T-helper 1 cell treated with Interleukin-12 subunit alpha and Interleukin-12 subunit beta and Interleukin-4 antibody, amounts not matched to agents 30 μg/mL and 1 μg/mL, for 36 hours (primary cell): ENCODE measurements around the gene TBC1D9B.

Source experiments
- H3K27ac Mint-ChIP-seq: one replicate; pipeline ENCODE4 v1.8.0; 2021; ENCODE audit warnings: mild to moderate bottlenecking, mixed read lengths
- H3K27me3 Mint-ChIP-seq: one replicate; pipeline ENCODE4 v1.8.0; 2021; ENCODE audit warnings: low read depth, mixed read lengths
- H3K36me3 Mint-ChIP-seq: one replicate; pipeline ENCODE4 v1.8.0; 2021; ENCODE audit warnings: low read depth, mixed read lengths
- H3K4me1 Mint-ChIP-seq: one replicate; pipeline ENCODE4 v1.8.0; 2021; ENCODE audit warnings: low read depth, mixed read lengths
- H3K4me3 Mint-ChIP-seq: one replicate; pipeline ENCODE4 v1.8.0; 2021; ENCODE audit warnings: mild to moderate bottlenecking, moderate library complexity, mixed read lengths
- H3K9me3 Mint-ChIP-seq: one replicate; pipeline ENCODE4 v1.8.0; 2021; ENCODE audit warnings: mixed read lengths

Gene TBC1D9B

DNA sequence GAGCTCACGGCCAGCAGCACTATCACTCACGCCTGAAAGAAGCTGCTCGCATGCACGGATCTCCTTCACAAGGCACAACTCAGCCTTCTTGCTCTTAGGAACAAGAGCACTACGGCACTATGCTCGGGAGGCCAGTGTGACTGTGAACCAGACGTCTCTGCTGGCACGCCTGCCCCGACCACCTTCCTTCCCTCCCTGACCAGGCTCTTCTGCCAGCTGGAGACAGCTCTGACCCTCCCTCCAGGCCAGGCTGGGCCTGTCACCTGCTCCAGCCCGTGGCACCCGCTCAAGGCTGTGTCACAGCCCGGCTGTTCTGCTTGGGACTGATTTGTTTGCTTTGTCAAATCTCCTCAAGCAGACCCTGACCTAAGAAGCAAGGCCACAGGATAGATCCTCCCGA lies 7.0 kb downstream of the TBC1D9B start:
- Mint-ChIP-seq H3K27me3 (no peaks in the 10 kb centered on the region), H3K4me1 (peaks cover 2% of the 10 kb centered on the region), H3K4me3 (no peak overlapping the region), H3K36me3 (peaks cover 23% of the 10 kb centered on the region), H3K9me3 (no peaks in the 10 kb centered on the region), H3K27ac (no peak overlapping the region)

DNA sequence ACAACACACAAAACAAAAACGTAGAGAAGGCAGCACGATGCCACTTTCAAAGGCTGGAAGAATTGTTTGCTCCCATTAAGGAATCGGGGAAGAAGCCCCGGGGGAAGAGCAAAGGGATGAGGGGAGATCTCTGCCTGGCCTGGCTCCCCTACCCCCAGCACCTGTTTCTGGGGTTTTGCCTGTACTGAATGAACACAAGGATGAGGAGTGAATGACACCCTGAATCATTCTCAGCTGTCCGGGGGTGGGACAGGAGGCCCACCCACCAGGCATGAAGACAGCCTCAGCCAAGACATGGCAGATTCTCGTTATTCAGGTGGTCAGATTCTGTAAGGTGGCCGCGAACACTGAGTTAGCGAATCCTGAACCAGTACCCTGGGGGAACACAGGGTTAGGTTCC lies 7.5 kb downstream of the TBC1D9B start:
- Mint-ChIP-seq H3K4me3 (no peak overlapping the region), H3K27ac (no peak overlapping the region), H3K36me3 (peaks cover 22% of the 10 kb centered on the region), H3K4me1 (peaks cover 1% of the 10 kb centered on the region), H3K9me3 (no peaks in the 10 kb centered on the region), H3K27me3 (no peaks in the 10 kb centered on the region)

DNA sequence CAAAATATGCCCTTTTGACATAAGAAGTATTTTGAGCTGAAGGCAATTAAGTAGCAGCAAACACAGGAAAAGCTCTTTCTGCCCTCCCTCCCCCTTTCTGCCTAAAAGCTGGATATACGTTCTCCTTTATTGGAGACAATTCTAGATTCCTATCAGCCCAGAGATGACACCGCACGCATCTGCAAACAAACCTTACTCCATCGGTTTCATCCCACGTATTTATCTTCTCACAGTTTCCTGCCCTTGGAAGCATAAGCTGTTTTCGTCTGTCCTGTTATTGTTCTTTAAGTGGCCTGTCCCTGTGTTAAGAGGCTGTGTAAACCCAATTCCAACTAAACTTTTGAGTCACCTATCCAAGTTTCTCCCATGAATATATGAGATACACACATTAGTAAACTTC lies 11.8 kb downstream of the TBC1D9B start:
- Mint-ChIP-seq H3K4me1 (no peaks in the 10 kb centered on the region), H3K36me3 (peaks cover 16% of the 10 kb centered on the region), H3K4me3 (no peak overlapping the region), H3K27me3 (no peaks in the 10 kb centered on the region), H3K27ac (no peak overlapping the region), H3K9me3 (no peaks in the 10 kb centered on the region)

DNA sequence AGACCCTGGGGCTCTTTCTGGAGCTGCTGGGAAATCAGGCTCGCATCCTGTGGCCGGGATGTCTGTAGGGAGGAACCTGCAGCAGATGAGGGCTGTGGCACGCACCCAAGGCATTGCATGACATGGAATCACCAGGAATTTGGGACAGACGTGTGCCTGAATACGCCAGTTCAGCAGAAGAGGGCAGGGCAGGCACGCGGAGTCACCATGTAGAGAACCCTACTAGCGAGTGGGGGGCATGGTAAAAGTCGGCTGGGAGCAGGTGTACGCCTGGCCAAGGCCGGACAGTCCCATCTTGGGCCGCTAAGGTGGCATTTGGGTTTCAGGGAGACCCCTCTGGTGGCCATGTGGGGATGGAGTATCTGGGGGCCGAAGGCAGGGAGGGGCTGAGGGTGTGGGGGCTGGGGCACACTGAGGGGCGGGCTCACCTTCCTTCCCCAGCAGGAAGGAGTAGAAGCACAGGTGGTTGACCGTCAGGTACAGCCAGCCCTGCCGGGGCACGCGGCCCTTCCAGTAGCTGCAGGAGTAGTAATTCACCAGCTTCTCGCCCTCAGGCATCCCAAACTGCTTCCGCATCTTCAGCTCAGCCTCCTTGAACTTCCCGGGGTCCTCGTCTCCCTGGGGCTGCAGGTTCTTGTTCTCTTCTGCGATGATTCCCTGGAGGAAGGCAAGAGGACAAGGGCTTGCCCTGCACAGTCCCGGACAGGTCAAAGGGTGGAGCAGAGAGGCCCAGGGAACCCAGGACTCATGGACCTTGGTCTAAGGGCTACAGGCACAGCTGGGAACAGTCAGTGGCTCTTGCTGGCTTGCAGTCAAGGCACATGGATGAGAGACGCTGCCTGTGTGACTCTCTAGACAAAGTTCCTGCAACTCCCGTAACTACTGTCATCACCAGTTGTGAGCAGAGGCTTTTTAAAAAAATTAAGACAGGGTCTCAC lies 13.5 kb downstream of the TBC1D9B start:
- no peaks in the 10 kb centered on the region for H3K27me3 Mint-ChIP-seq
- no peak overlapping the region for H3K4me3 Mint-ChIP-seq
- peaks cover 22% of the 10 kb centered on the region for H3K36me3 Mint-ChIP-seq
- H3K27ac Mint-ChIP-seq, result no peak overlapping the region
- H3K9me3 Mint-ChIP-seq, result no peaks in the 10 kb centered on the region
- H3K4me1 Mint-ChIP-seq, result no peaks in the 10 kb centered on the region

- Mint-ChIP-seq H3K4me3 (no peak overlapping the region), H3K4me1 (no peaks in the 10 kb centered on the region), H3K36me3 (peaks cover 25% of the 10 kb centered on the region), H3K9me3 (no peaks in the 10 kb centered on the region), H3K27ac (no peak overlapping the region), H3K27me3 (no peaks in the 10 kb centered on the region)
Measured at GRCh38 chr5:179893076-179893957, 14.4 kb downstream of the TBC1D9B start.

GRCh38 chr5:179892255-179892654 lies 15.4 kb downstream of the TBC1D9B start:
- no peaks in the 10 kb centered on the region for H3K9me3 Mint-ChIP-seq
- H3K27ac Mint-ChIP-seq, result no peak overlapping the region
- H3K36me3 Mint-ChIP-seq, result peaks cover 29% of the 10 kb centered on the region
- no peak overlapping the region for H3K4me3 Mint-ChIP-seq
- no peaks in the 10 kb centered on the region for H3K27me3 Mint-ChIP-seq
- H3K4me1 Mint-ChIP-seq, result no peaks in the 10 kb centered on the region

- Mint-ChIP-seq H3K9me3 (peaks cover under 1% of the 10 kb centered on the region), H3K27ac (no peak overlapping the region), H3K4me1 (no peaks in the 10 kb centered on the region), H3K27me3 (no peaks in the 10 kb centered on the region), H3K4me3 (no peak overlapping the region), H3K36me3 (peaks cover 42% of the 10 kb centered on the region)
Measured at GRCh38 chr5:179890751-179891682, 16.7 kb downstream of the TBC1D9B start.

DNA sequence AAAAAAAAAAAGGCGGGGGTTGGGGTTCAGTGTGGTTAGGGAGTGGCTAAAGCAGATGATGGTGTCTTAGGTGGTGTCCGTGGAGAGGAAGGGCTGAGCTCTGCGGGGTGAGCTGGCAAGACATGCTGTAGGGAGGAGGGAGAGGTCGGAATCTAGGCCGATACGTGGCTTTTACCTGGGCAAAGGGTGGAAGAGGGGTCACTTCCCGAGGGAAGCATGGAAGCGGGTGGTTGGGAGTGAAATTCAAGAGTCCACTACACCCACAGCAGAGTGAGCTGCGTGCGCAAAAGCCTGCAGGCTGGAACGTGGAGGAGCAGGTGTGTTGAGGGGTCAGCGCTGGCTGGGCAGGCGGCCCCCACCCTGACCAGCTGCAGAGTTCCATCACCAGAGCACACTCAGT lies 17.8 kb downstream of the TBC1D9B start:
- Mint-ChIP-seq H3K27me3 (no peaks in the 10 kb centered on the region), H3K4me1 (no peaks in the 10 kb centered on the region), H3K4me3 (no peak overlapping the region), H3K9me3 (peaks cover 9% of the 10 kb centered on the region), H3K27ac (no peak overlapping the region), H3K36me3 (peaks cover 52% of the 10 kb centered on the region)

GRCh38 chr5:179887802-179888201 lies 19.9 kb downstream of the TBC1D9B start:
- Mint-ChIP-seq H3K27me3 (no peaks in the 10 kb centered on the region), H3K4me1 (no peaks in the 10 kb centered on the region), H3K4me3 (no peak overlapping the region), H3K9me3 (peaks cover 27% of the 10 kb centered on the region), H3K27ac (no peak overlapping the region), H3K36me3 (peaks cover 70% of the 10 kb centered on the region)

DNA sequence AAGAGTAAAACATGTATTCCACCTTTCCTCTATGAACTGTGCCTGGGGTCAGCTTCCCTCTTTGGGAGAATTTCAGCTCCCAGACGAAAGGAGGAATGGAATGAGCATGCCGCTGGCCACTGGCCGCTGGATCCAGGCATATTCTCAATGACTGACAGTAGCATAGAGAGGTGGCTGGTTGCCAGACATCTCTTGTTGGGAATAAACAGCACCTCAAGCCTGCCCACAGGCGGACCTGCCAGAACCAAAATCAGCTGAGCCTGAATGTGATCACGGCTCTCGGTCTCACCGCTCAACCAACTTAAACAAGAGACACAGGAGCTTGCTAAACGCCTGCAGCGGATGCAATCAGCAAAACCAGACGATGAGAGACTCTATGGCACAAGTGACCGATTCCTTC lies 20.6 kb downstream of the TBC1D9B start:
- Mint-ChIP-seq H3K27ac (no peak overlapping the region), H3K36me3 (peaks cover 73% of the 10 kb centered on the region), H3K4me3 (no peak overlapping the region), H3K9me3 (peaks cover 27% of the 10 kb centered on the region), H3K27me3 (no peaks in the 10 kb centered on the region), H3K4me1 (no peaks in the 10 kb centered on the region)

- peaks cover 71% of the 10 kb centered on the region for H3K36me3 Mint-ChIP-seq
- peaks cover 27% of the 10 kb centered on the region for H3K9me3 Mint-ChIP-seq
- H3K4me3 Mint-ChIP-seq, result no peak overlapping the region
- no peaks in the 10 kb centered on the region for H3K4me1 Mint-ChIP-seq
- H3K27ac Mint-ChIP-seq, result no peak overlapping the region
- no peaks in the 10 kb centered on the region for H3K27me3 Mint-ChIP-seq
Measured at GRCh38 chr5:179886190-179886911, 21.3 kb downstream of the TBC1D9B start.

DNA sequence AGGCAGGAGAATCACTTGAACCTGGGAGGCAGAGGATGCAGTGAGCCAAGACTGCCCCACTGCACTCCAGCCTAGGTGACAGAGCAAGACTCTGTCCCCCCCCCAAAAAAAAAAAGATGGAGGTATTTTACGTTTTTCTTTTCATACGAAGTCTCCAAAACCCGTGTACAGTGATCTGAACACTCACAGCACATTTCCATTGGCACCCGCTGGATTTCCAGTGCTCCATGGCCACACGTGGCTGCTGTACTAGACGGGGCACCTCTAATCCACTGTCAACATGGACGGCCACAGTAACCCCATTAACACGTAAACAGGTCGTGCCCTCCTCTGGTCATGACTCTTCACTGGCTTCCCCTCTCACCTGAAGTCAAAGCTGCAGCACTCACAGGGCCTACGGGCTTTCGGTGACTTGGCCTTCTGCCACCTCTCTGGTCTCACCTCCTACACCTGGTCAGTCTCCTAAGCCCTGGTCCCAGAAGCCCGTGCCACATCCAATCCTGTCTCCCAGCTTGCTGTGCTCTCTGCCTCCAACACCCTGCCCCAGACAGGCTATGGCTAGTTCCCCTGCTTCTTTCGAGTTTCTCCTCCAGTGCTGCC lies 22.1 kb downstream of the TBC1D9B start:
- peaks cover 69% of the 10 kb centered on the region for H3K36me3 Mint-ChIP-seq
- no peak overlapping the region for H3K27ac Mint-ChIP-seq
- no peaks in the 10 kb centered on the region for H3K4me1 Mint-ChIP-seq

DNA sequence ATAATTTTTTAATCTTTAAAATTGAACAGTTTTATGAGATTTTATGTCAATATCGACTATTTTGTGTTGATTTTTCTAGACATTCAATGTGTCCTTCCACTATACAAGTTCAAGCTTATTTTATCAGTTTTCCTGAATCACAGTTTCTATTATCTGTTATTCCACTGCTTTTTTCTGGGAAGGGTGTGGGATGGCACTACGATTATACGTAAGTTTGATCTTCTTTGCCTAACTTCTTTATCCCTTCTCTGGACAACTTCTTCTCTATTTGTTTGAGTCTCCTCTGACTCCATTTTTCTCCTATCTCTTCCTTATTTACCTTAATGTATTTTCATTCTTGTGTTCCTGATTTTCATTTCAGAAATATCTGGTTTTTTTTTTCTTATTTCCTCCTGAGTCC lies 24.5 kb downstream of the TBC1D9B start:
- H3K9me3 Mint-ChIP-seq, result peaks cover 27% of the 10 kb centered on the region
- H3K36me3 Mint-ChIP-seq, result peaks cover 53% of the 10 kb centered on the region
- H3K4me1 Mint-ChIP-seq, result no peaks in the 10 kb centered on the region
- no peaks in the 10 kb centered on the region for H3K27me3 Mint-ChIP-seq
- no peak overlapping the region for H3K4me3 Mint-ChIP-seq
- H3K27ac Mint-ChIP-seq, result no peak overlapping the region

More for the DNA sequence above, 22.1 kb downstream of the TBC1D9B start:
- Mint-ChIP-seq H3K27me3 (no peaks in the 10 kb centered on the region), H3K4me3 (no peak overlapping the region), H3K9me3 (peaks cover 27% of the 10 kb centered on the region)
